Heart left ventricle (tissue), 13 donors: ENCODE data around the gene GPR161.

Source experiments
- POLR2A ChIP-seq, 2 donors: fragments of 450-650 bp; IDR thresholded peaks; one replicate each; pipeline ENCODE4 v1.6.1; 2017; ENCODE audit warnings: antibody characterized with exemption in 2 of 2, mild to moderate bottlenecking in 2 of 2, moderate library complexity in 2 of 2
- TF ChIP-seq, protein P1 (sequence below), 12 donors: fragments of 200-600 bp; sonication (generic) in 4 of 12; IDR thresholded peaks; one replicate each; pipeline versions ENCODE4 v1.5.0 to v1.8.0; 2018 to 2022; ENCODE audit warnings: antibody characterized with exemption in 12 of 12, mild to moderate bottlenecking in 5 of 12
- donor health status: ischemic (EF 13 %, LVEDD 7.1; RV severe dilation, severe dysfunction).
- donor health status: DM: no; HTN: yes; CAD: no.
- donor health status: DM: no; HTN: no; CAD: no.
- donor health status: ischemic (EF 25% LVEDD 6.9; RV normal size, moderate dysfunction).
- donor health status: ischemic (EF 25% LVEDD 5.7; RV mildly dilated, moderate dysfunction).
- donor health status: ischemic (EF 35%, LVEDD 5.7; RV mildly dilated, moderate dysfunction).
- donor health status: nonischemic (EF 11% LVEDD 7.7; RV severe dilation, severe dysfunction).
- donor health status: DM: yes; HTN: yes; CAD: no.
- donor health status: PGD.
- donor health status: ischemic (EF 29% LVEDD 5.4; RV normal size, mild dysfunction).
- donor health status: nonischemic (EF 23%, LVEDD 6.1; RV moderate dilation, normal function).

GRCh38 chr1:168121401-168122011, 15.2 kb downstream of the GPR161 start:
- TF ChIP-seq, protein P1, sequence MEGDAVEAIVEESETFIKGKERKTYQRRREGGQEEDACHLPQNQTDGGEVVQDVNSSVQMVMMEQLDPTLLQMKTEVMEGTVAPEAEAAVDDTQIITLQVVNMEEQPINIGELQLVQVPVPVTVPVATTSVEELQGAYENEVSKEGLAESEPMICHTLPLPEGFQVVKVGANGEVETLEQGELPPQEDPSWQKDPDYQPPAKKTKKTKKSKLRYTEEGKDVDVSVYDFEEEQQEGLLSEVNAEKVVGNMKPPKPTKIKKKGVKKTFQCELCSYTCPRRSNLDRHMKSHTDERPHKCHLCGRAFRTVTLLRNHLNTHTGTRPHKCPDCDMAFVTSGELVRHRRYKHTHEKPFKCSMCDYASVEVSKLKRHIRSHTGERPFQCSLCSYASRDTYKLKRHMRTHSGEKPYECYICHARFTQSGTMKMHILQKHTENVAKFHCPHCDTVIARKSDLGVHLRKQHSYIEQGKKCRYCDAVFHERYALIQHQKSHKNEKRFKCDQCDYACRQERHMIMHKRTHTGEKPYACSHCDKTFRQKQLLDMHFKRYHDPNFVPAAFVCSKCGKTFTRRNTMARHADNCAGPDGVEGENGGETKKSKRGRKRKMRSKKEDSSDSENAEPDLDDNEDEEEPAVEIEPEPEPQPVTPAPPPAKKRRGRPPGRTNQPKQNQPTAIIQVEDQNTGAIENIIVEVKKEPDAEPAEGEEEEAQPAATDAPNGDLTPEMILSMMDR (IDR thresholded peaks at IDR 0.05), result no peak
- TF ChIP-seq POLR2A (IDR thresholded peaks at IDR 0.05), result no peak
